Hepatocyte (in vitro differentiated cells): ENCODE results near the gene CLEC19A.

Experiments
- EZH2 ChIP-seq: fragments of 200-600 bp; sonication (generic); IDR thresholded peaks from 2 replicates; pipeline ENCODE4 v1.6.1; 2016; ENCODE audit warnings: antibody characterized with exemption, mild to moderate bottlenecking, borderline replicate concordance
- TF ChIP-seq, protein P1 (sequence below): fragments of 200-600 bp; sonication (generic); IDR thresholded peaks from 2 replicates; pipeline ENCODE4 v1.5.1; 2016; ENCODE audit warnings: antibody characterized with exemption, mild to moderate bottlenecking; ENCODE audit not compliant: poor library complexity

DNA sequence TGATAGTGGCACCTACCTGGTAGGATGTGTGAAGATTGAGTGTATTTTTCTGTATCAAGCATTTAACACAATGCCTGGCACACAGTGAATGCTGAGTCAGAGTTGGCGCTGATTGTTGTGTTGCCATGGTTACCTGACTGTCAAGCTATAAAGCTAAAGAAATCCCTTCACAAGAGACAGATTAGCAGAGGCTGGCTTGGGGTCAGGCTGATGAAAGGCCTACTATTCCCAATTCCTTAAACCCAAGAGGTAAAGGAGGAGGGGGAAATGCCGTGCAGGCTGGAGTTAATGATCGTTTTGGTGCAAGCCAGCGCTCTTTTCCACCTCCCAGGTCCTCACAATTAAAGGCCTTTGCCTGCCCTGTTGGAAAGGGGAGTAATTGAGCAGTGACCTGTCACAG, 5.9 kb downstream of the CLEC19A start:
- TF ChIP-seq, protein P1, sequence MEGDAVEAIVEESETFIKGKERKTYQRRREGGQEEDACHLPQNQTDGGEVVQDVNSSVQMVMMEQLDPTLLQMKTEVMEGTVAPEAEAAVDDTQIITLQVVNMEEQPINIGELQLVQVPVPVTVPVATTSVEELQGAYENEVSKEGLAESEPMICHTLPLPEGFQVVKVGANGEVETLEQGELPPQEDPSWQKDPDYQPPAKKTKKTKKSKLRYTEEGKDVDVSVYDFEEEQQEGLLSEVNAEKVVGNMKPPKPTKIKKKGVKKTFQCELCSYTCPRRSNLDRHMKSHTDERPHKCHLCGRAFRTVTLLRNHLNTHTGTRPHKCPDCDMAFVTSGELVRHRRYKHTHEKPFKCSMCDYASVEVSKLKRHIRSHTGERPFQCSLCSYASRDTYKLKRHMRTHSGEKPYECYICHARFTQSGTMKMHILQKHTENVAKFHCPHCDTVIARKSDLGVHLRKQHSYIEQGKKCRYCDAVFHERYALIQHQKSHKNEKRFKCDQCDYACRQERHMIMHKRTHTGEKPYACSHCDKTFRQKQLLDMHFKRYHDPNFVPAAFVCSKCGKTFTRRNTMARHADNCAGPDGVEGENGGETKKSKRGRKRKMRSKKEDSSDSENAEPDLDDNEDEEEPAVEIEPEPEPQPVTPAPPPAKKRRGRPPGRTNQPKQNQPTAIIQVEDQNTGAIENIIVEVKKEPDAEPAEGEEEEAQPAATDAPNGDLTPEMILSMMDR, result no peak
- no peak for TF ChIP-seq EZH2
